ENCODE results near the gene PLEK. TPM values are rescaled to one million over a fixed set of nuclear protein-coding genes. Genes with fewer than 3 reads are reported as not detected.

PLEK gene
- total and polyA plus RNA-seq, 9 of the 15 experiments (the other 6 are each of a cell fraction or from before 2014, with no cell fraction given) = 0.14 to 1.2 (median 0.36) TPM

- TF ChIP-seq CREB5 (CRISPR knock-in tag; IDR thresholded peaks at IDR 0.05) (0 out of 2 replicates have a peak, but pooled peaks have one; percentile 18), ZNF354B (CRISPR knock-in tag; IDR thresholded peaks at IDR 0.05) (peak; percentile 72), IRF9 (tag; IDR thresholded peaks at IDR 0.05) (peak; percentile 99), ZNF318 (IDR thresholded peaks at IDR 0.05; ENCODE audit: borderline replicate concordance in 1 of 2, low read depth in 1 of 2) (peak; percentile 90 to 96), ZNF445 (CRISPR knock-in tag; IDR thresholded peaks at IDR 0.05; ENCODE audit: low read depth) (no peak), GMEB1 (CRISPR knock-in tag; IDR thresholded peaks at IDR 0.05) (peak; percentile 68; the same call in 1 of the 2 replicates), HSF4 (CRISPR knock-in tag; IDR thresholded peaks at IDR 0.05; ENCODE audit: borderline replicate concordance) (peak; percentile 79; the same call in 1 of the 2 replicates), ZNF23 (CRISPR knock-in tag; IDR thresholded peaks at IDR 0.05) (0 out of 2 replicates have a peak, but pooled peaks have one; percentile 34), EZH2 (IDR thresholded peaks at IDR 0.05; ENCODE audit: borderline replicate concordance, low read depth, low read length) (no peak)
Observed at GRCh38 chr2:68420254-68420910, 55.3 kb downstream of the PLEK start (continued).
